NCI-H2227 treated with DMSO at 0.1 percent for 48 hours (cell line): ENCODE measurements around the gene ULK2.

Source experiments
- DNase-seq: peaks from one replicate; lab custom pipeline; 2025; lab: John Stamatoyannopoulos, UW

ULK2 gene

GRCh38 chr17:19747159-19747719 lies 120.5 kb downstream of the ULK2 start:
- DNase-seq, result no peak

GRCh38 chr17:19746517-19746916 lies 121.2 kb downstream of the ULK2 start:
- no peak for DNase-seq

- DNase-seq, result peak; percentile 22
Measured at GRCh38 chr17:19744922-19745757, 122.6 kb downstream of the ULK2 start.

- no peak for DNase-seq
Measured at GRCh38 chr17:19744492-19744891, 123.2 kb downstream of the ULK2 start.

- no peak for DNase-seq
Measured at GRCh38 chr17:19743101-19744100, 124.3 kb downstream of the ULK2 start.

GRCh38 chr17:19742495-19742894 lies 125.2 kb downstream of the ULK2 start:
- no peak for DNase-seq

GRCh38 chr17:19741832-19742457 lies 125.8 kb downstream of the ULK2 start:
- no peak for DNase-seq

GRCh38 chr17:19740933-19741332 lies 126.8 kb downstream of the ULK2 start:
- no peak for DNase-seq

GRCh38 chr17:19739241-19740201 lies 128.2 kb downstream of the ULK2 start:
- DNase-seq, result no peak

- no peak for DNase-seq
Measured at GRCh38 chr17:19738757-19739156, 129.0 kb downstream of the ULK2 start.

GRCh38 chr17:19738073-19738449 lies 129.7 kb downstream of the ULK2 start:
- DNase-seq, result no peak

- DNase-seq, result no peak
Measured at GRCh38 chr17:19737305-19738072, 130.2 kb downstream of the ULK2 start.

- no peak for DNase-seq
Measured at GRCh38 chr17:19736071-19736470, 131.7 kb downstream of the ULK2 start.

GRCh38 chr17:19733953-19734526 lies 133.7 kb downstream of the ULK2 start:
- no peak for DNase-seq

- no peak for DNase-seq
Measured at GRCh38 chr17:19731626-19732025, 136.1 kb downstream of the ULK2 start.

- DNase-seq, result no peak
Measured at GRCh38 chr17:19730843-19731242, 136.9 kb downstream of the ULK2 start.

GRCh38 chr17:19729900-19730299 lies 137.8 kb downstream of the ULK2 start:
- no peak for DNase-seq

GRCh38 chr17:19728084-19728495 lies 139.6 kb downstream of the ULK2 start:
- no peak for DNase-seq

GRCh38 chr17:19727501-19728078 lies 140.1 kb downstream of the ULK2 start:
- no peak for DNase-seq
